WTC11 (cell line): ENCODE results near the gene OPN5. TPM values are rescaled to one million over a fixed set of nuclear protein-coding genes. Genes with fewer than 3 reads are reported as not detected.

Experiments
- ATAC-seq: fragments of 200-7000 bp; cut with Tn5 transposase; 2 replicates; pipeline ENCODE4 v1.10.0; 2021; ENCODE audit warnings: mild to moderate bottlenecking, moderate library complexity
- CTCF ChIA-PET: fragments of 300-600 bp; sonication (Branson Sonifier 250); formaldehyde crosslinking; loops from one replicate; lab custom pipeline; 2021; ENCODE audit warnings: antibody characterized with exemption; lab: Charles Lee
- POLR2A ChIA-PET: fragments of 350-600 bp; sonication (Branson Sonifier 250); formaldehyde crosslinking; loops from one replicate; lab custom pipeline; 2021; ENCODE audit warnings: antibody characterized with exemption; lab: Charles Lee
- DNase-seq: peaks from one replicate; pipeline ENCODE4 v3.0.0; 2021; ENCODE audit warnings: low spot score
- H3K27ac Mint-ChIP-seq: 2 replicates; pipeline ENCODE4 v1.8.0; 2021; ENCODE audit warnings: mixed read lengths
- H3K27me3 Mint-ChIP-seq: 2 replicates; pipeline ENCODE4 v1.8.0; 2021; ENCODE audit warnings: low read depth, mild to moderate bottlenecking, moderate library complexity, mixed read lengths
- H3K36me3 Mint-ChIP-seq: 2 replicates; pipeline ENCODE4 v1.8.0; 2021; ENCODE audit warnings: mixed read lengths
- H3K4me1 Mint-ChIP-seq: 2 replicates; pipeline ENCODE4 v1.8.0; 2022; ENCODE audit warnings: mixed read lengths
- H3K4me3 Mint-ChIP-seq: 2 replicates; pipeline ENCODE4 v1.8.0; 2021; ENCODE audit warnings: mild to moderate bottlenecking, moderate library complexity, mixed read lengths
- H3K9me3 Mint-ChIP-seq: 2 replicates; pipeline ENCODE4 v1.8.0; 2021; ENCODE audit warnings: mixed read lengths
- CBFB ChIP-seq: sonication (generic); formaldehyde crosslinking; IDR thresholded peaks from 2 replicates; pipeline ENCODE4 v1.8.1; 2022; ENCODE audit warnings: mild to moderate bottlenecking, low read depth, missing genetic modification reagents
- CREM ChIP-seq: sonication (generic); formaldehyde crosslinking; IDR thresholded peaks from 2 replicates; pipeline ENCODE4 v1.8.1; 2022; ENCODE audit warnings: mild to moderate bottlenecking, missing genetic modification reagents, moderate library complexity
- EMX1 ChIP-seq: fragments of 250-450 bp; sonication (Bioruptor Pico); IDR thresholded peaks from 2 replicates; pipeline ENCODE4 v1.8.0; 2021; ENCODE audit warnings: mild to moderate bottlenecking
- GABPB1 ChIP-seq: sonication (generic); formaldehyde crosslinking; IDR thresholded peaks from 2 replicates; pipeline ENCODE4 v1.8.1; 2023; ENCODE audit warnings: mild to moderate bottlenecking, missing genetic modification reagents
- GRHL2 ChIP-seq: fragments of 250-450 bp; sonication (Bioruptor Pico); IDR thresholded peaks from 2 replicates; pipeline ENCODE4 v1.8.0; 2022; ENCODE audit warnings: mild to moderate bottlenecking, moderate library complexity; ENCODE audit not compliant: insufficient replicate concordance, severe bottlenecking
- JAZF1 ChIP-seq: fragments of 250-450 bp; sonication (Bioruptor Pico); IDR thresholded peaks from 2 replicates; pipeline ENCODE4 v1.9.0; 2021; ENCODE audit warnings: moderate library complexity, mild to moderate bottlenecking, inconsistent platforms
- KAT7 ChIP-seq: sonication (generic); formaldehyde crosslinking; IDR thresholded peaks from 2 replicates; pipeline ENCODE4 v1.8.1; 2023; ENCODE audit warnings: missing genetic modification reagents, mild to moderate bottlenecking, borderline replicate concordance
- MYBL2 ChIP-seq: sonication (generic); formaldehyde crosslinking; IDR thresholded peaks from 2 replicates; pipeline ENCODE4 v1.8.1; 2023; ENCODE audit warnings: mild to moderate bottlenecking, moderate library complexity, missing genetic modification reagents
- RORB ChIP-seq: fragments of 250-450 bp; sonication (Bioruptor Pico); IDR thresholded peaks from 2 replicates; pipeline ENCODE4 v1.9.0; 2021; ENCODE audit warnings: mild to moderate bottlenecking
- SOX15 ChIP-seq: fragments of 250-450 bp; sonication (Bioruptor Pico); IDR thresholded peaks from 2 replicates; pipeline ENCODE4 v1.9.0; 2021; ENCODE audit warnings: mild to moderate bottlenecking
- SP1 ChIP-seq: sonication (generic); formaldehyde crosslinking; conservative IDR thresholded peaks from 2 replicates; pipeline ENCODE4 v1.8.1; 2022; ENCODE audit warnings: missing genetic modification reagents
- ZNF138 ChIP-seq: sonication (generic); formaldehyde crosslinking; conservative IDR thresholded peaks from 2 replicates; pipeline ENCODE4 v1.8.1; 2022; ENCODE audit warnings: mild to moderate bottlenecking, moderate library complexity, missing genetic modification reagents
- total RNA-seq: library from RNA; stranded (reverse); gene quantifications from 3 replicates; pipeline ENCODE4 v1.2.3, GENCODE V29; 2021
- TF ChIP-seq, protein P1 (sequence below): sonication (generic); formaldehyde crosslinking; IDR thresholded peaks from 2 replicates; pipeline ENCODE4 v1.8.1; 2023; ENCODE audit warnings: mild to moderate bottlenecking, missing genetic modification reagents, borderline replicate concordance
- TF ChIP-seq, protein P2 (sequence below): fragments of 250-450 bp; sonication (Bioruptor Pico); IDR thresholded peaks from 2 replicates; pipeline ENCODE4 v1.9.0; 2021; ENCODE audit warnings: mild to moderate bottlenecking
- TF ChIP-seq, protein P3 (sequence below): fragments of 200-600 bp; IDR thresholded peaks from 2 replicates; pipeline ENCODE4 v1.8.0; 2022; ENCODE audit warnings: antibody characterized with exemption
- TF ChIP-seq, protein P4 (sequence below): sonication (generic); formaldehyde crosslinking; IDR thresholded peaks from 2 replicates; pipeline ENCODE4 v1.8.1; 2023; ENCODE audit warnings: mild to moderate bottlenecking, moderate library complexity, missing genetic modification reagents
- TF ChIP-seq, protein P5 (sequence below): sonication (generic); formaldehyde crosslinking; IDR thresholded peaks from 2 replicates; pipeline ENCODE4 v1.8.1; 2022; ENCODE audit warnings: low read depth, missing genetic modification reagents, borderline replicate concordance
- TF ChIP-seq, protein P6 (sequence below): sonication (generic); formaldehyde crosslinking; IDR thresholded peaks from 2 replicates; pipeline ENCODE4 v1.8.1; 2022; ENCODE audit warnings: mild to moderate bottlenecking, missing genetic modification reagents, moderate library complexity, borderline replicate concordance
- TF ChIP-seq, protein P7 (sequence below): sonication (generic); formaldehyde crosslinking; IDR thresholded peaks from 2 replicates; pipeline ENCODE4 v1.8.1; 2022; ENCODE audit warnings: mild to moderate bottlenecking, moderate library complexity, missing genetic modification reagents

OPN5 gene
- total RNA-seq, 1 experiment from 2014 or later = not detected

DNA sequence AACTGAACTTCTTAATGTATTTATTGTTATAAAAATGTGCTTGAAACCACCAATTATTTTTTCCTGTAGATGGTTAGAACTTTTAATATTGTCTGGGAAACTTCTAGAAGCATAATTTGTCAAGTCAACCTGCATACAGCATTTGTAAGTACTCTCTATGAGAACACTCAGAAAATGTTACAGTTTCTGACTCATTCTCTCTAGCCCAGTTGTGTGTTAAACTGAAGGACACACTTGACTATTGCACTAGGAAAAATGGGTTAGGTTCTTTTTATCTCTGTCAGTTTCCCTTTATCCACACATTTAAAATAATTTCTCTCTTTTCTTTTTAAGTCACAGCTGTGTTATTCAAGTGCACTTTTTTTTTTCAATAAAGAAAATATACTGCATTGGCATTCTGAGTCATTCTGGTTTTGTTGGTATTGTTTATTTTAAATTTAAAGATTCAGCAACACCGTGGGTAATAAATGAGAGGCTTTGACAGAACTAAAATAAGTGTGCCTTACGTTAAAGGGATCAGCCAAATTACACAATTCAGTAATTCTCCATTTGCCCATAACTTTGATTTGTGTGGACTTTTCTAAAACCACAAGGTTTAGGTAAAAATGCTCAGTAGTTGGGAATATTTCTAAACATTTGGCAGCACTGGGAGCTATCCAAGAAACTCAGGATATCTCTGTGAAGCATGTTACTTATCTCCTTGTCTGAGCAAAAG, 50.7 kb downstream of the OPN5 start:
- Mint-ChIP-seq H3K4me3 (no peak overlapping the region), H3K36me3 (no peaks in the 10 kb centered on the region), H3K27me3 (no peaks in the 10 kb centered on the region)
- no peak for ATAC-seq
- POLR2A ChIA-PET = no interaction called here
- CTCF ChIA-PET = no interaction called here
- TF ChIP-seq, protein P1, sequence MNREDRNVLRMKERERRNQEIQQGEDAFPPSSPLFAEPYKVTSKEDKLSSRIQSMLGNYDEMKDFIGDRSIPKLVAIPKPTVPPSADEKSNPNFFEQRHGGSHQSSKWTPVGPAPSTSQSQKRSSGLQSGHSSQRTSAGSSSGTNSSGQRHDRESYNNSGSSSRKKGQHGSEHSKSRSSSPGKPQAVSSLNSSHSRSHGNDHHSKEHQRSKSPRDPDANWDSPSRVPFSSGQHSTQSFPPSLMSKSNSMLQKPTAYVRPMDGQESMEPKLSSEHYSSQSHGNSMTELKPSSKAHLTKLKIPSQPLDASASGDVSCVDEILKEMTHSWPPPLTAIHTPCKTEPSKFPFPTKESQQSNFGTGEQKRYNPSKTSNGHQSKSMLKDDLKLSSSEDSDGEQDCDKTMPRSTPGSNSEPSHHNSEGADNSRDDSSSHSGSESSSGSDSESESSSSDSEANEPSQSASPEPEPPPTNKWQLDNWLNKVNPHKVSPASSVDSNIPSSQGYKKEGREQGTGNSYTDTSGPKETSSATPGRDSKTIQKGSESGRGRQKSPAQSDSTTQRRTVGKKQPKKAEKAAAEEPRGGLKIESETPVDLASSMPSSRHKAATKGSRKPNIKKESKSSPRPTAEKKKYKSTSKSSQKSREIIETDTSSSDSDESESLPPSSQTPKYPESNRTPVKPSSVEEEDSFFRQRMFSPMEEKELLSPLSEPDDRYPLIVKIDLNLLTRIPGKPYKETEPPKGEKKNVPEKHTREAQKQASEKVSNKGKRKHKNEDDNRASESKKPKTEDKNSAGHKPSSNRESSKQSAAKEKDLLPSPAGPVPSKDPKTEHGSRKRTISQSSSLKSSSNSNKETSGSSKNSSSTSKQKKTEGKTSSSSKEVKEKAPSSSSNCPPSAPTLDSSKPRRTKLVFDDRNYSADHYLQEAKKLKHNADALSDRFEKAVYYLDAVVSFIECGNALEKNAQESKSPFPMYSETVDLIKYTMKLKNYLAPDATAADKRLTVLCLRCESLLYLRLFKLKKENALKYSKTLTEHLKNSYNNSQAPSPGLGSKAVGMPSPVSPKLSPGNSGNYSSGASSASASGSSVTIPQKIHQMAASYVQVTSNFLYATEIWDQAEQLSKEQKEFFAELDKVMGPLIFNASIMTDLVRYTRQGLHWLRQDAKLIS = no peak
- TF ChIP-seq EMX1 (CRISPR knock-in tag) (no peak), GRHL2 (CRISPR knock-in tag) (no peak)
- TF ChIP-seq, protein P2, sequence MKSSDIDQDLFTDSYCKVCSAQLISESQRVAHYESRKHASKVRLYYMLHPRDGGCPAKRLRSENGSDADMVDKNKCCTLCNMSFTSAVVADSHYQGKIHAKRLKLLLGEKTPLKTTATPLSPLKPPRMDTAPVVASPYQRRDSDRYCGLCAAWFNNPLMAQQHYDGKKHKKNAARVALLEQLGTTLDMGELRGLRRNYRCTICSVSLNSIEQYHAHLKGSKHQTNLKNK (CRISPR knock-in tag) = no peak
- TF ChIP-seq, protein P3, sequence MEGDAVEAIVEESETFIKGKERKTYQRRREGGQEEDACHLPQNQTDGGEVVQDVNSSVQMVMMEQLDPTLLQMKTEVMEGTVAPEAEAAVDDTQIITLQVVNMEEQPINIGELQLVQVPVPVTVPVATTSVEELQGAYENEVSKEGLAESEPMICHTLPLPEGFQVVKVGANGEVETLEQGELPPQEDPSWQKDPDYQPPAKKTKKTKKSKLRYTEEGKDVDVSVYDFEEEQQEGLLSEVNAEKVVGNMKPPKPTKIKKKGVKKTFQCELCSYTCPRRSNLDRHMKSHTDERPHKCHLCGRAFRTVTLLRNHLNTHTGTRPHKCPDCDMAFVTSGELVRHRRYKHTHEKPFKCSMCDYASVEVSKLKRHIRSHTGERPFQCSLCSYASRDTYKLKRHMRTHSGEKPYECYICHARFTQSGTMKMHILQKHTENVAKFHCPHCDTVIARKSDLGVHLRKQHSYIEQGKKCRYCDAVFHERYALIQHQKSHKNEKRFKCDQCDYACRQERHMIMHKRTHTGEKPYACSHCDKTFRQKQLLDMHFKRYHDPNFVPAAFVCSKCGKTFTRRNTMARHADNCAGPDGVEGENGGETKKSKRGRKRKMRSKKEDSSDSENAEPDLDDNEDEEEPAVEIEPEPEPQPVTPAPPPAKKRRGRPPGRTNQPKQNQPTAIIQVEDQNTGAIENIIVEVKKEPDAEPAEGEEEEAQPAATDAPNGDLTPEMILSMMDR = no peak
- TF ChIP-seq, all 79 proteins: peak for 0
- no peak for DNase-seq
- no peaks in the 10 kb centered on the region for H3K4me1 Mint-ChIP-seq
- H3K9me3 Mint-ChIP-seq = peaks cover 6% of the 10 kb centered on the region; the same call in 1 of the 2 replicates
- no peak overlapping the region for H3K27ac Mint-ChIP-seq

DNA sequence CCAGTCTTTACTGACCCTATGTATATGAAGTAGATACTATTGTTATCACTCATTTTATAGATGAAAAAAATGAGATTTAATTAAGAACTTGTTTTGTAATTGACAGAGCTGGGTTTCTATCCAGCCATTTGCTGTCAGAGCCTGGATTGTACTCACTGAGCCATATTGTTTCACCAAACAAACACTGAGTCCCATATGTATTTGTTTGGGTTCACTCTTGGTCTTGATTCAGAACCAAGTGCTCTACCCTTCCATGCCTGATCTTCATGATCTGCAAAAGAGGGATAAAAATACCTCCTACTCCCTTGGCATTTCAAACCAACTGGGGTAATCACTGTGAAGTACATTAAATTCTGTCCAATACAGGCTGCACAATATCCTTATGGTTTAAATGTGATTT, 52.4 kb downstream of the OPN5 start:
- TF ChIP-seq KAT7 (no peak), CREM (CRISPR knock-in tag) (no peak), RORB (CRISPR knock-in tag) (no peak), SP1 (CRISPR knock-in tag) (no peak), MYBL2 (CRISPR knock-in tag) (no peak)
- TF ChIP-seq, protein P4, sequence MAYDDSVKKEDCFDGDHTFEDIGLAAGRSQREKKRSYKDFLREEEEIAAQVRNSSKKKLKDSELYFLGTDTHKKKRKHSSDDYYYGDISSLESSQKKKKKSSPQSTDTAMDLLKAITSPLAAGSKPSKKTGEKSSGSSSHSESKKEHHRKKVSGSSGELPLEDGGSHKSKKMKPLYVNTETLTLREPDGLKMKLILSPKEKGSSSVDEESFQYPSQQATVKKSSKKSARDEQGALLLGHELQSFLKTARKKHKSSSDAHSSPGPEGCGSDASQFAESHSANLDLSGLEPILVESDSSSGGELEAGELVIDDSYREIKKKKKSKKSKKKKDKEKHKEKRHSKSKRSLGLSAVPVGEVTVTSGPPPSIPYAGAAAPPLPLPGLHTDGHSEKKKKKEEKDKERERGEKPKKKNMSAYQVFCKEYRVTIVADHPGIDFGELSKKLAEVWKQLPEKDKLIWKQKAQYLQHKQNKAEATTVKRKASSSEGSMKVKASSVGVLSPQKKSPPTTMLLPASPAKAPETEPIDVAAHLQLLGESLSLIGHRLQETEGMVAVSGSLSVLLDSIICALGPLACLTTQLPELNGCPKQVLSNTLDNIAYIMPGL (CRISPR knock-in tag) = no peak
- TF ChIP-seq, protein P5, sequence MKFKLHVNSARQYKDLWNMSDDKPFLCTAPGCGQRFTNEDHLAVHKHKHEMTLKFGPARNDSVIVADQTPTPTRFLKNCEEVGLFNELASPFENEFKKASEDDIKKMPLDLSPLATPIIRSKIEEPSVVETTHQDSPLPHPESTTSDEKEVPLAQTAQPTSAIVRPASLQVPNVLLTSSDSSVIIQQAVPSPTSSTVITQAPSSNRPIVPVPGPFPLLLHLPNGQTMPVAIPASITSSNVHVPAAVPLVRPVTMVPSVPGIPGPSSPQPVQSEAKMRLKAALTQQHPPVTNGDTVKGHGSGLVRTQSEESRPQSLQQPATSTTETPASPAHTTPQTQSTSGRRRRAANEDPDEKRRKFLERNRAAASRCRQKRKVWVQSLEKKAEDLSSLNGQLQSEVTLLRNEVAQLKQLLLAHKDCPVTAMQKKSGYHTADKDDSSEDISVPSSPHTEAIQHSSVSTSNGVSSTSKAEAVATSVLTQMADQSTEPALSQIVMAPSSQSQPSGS = no peak

DNA sequence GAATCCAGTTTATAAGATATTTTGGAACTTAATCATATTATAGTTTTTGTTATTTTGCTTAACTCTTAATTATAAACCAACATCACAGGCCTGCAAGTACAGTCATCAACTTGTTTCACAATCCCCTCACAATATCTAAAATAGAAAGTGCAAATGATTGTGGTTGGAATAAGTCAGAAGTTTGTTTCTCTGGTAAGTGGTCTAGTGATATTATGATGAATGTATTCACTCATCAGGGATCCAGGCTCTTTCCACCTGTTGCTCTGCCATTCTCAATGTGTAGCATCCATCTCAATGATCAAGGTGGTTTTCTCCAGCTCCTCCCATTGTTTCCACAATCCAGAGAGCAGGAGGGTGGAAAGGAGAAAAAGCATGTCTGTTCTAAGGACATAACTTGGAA, 54.2 kb downstream of the OPN5 start:
- H3K4me1 Mint-ChIP-seq = no peaks in the 10 kb centered on the region

More for the DNA sequence above, 52.4 kb downstream of the OPN5 start:
- Mint-ChIP-seq H3K36me3 (no peaks in the 10 kb centered on the region), H3K4me1 (no peaks in the 10 kb centered on the region), H3K27ac (no peak overlapping the region), H3K27me3 (no peaks in the 10 kb centered on the region), H3K4me3 (no peak overlapping the region), H3K9me3 (peaks cover 6% of the 10 kb centered on the region; the same call in 1 of the 2 replicates)
- ChIA-PET CTCF (no interaction called here), POLR2A (no interaction called here)
- DNase-seq (no peak), ATAC-seq (no peak)

More for the DNA sequence above, 54.2 kb downstream of the OPN5 start:
- DNase-seq (no peak), ATAC-seq (no peak)
- H3K27me3 Mint-ChIP-seq = no peaks in the 10 kb centered on the region
- CTCF ChIA-PET = no interaction called here
- H3K4me3 Mint-ChIP-seq = no peak overlapping the region
- no peaks in the 10 kb centered on the region for H3K36me3 Mint-ChIP-seq
- POLR2A ChIA-PET = no interaction called here
- TF ChIP-seq SOX15 (CRISPR knock-in tag) (no peak), ZNF138 (CRISPR knock-in tag) (no peak), JAZF1 (CRISPR knock-in tag) (no peak), GABPB1 (no peak), CBFB (CRISPR knock-in tag) (no peak), RORB (CRISPR knock-in tag) (no peak)
- TF ChIP-seq, protein P6, sequence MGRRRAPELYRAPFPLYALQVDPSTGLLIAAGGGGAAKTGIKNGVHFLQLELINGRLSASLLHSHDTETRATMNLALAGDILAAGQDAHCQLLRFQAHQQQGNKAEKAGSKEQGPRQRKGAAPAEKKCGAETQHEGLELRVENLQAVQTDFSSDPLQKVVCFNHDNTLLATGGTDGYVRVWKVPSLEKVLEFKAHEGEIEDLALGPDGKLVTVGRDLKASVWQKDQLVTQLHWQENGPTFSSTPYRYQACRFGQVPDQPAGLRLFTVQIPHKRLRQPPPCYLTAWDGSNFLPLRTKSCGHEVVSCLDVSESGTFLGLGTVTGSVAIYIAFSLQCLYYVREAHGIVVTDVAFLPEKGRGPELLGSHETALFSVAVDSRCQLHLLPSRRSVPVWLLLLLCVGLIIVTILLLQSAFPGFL = no peak
- TF ChIP-seq, protein P7, sequence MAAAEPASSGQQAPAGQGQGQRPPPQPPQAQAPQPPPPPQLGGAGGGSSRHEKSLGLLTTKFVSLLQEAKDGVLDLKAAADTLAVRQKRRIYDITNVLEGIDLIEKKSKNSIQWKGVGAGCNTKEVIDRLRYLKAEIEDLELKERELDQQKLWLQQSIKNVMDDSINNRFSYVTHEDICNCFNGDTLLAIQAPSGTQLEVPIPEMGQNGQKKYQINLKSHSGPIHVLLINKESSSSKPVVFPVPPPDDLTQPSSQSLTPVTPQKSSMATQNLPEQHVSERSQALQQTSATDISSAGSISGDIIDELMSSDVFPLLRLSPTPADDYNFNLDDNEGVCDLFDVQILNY (CRISPR knock-in tag) = no peak
- peaks cover 6% of the 10 kb centered on the region; the same call in 1 of the 2 replicates for H3K9me3 Mint-ChIP-seq
- no peak overlapping the region for H3K27ac Mint-ChIP-seq
